Myocyte (in vitro differentiated cells): Measurements from ENCODE around the gene ADAP2. TPM values are rescaled to one million over a fixed set of nuclear protein-coding genes. Genes with fewer than 3 reads are reported as not detected.
"Not testable (repeated sequence)": the region's sequence is repeated elsewhere in the genome, so short reads cannot be mapped to it uniquely, and the experiment has no call there.

Experiments
- DNase-seq: peaks from one replicate; pipeline ENCODE4 v3.0.0-alpha.2; 2012; ENCODE audit warnings: low read depth
- total RNA-seq: library from RNA; depleted of rRNA; stranded (reverse); fragments of >200 nt; gene quantifications from 2 replicates; pipeline ENCODE4 v1.2.3, GENCODE V29; 2014

Gene ADAP2
- total RNA-seq, 1 donor from 2014 or later, result 0.51 TPM

DNA sequence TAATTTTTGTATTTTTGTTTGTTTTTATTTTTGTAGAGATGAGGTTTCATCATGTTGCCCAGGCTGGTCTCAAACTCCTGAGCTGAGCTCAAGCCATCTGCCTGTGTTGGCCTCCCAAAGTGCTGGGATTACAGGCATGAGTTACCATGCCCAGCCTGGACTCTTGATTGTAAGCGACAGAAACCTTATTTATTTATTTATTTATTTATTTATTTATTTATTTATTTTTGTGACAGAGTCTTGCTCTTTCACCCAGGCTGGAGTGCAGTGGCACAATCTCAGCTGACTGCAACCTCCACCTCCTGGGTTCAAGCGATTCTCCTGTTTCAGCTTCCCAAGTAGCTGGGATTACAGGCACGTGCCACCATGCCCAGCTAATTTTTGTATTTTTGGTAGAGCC, 8.1 kb downstream of the ADAP2 start:
- DNase-seq, result not testable (repeated sequence)

- DNase-seq, result no peak
Measured at GRCh38 chr17:30930495-30930894, 8.8 kb downstream of the ADAP2 start.

- DNase-seq, result not testable (repeated sequence)
Measured at GRCh38 chr17:30931582-30931981, 9.8 kb downstream of the ADAP2 start.

- no peak for DNase-seq
Measured at GRCh38 chr17:30933966-30934365, 12.2 kb downstream of the ADAP2 start.

DNA sequence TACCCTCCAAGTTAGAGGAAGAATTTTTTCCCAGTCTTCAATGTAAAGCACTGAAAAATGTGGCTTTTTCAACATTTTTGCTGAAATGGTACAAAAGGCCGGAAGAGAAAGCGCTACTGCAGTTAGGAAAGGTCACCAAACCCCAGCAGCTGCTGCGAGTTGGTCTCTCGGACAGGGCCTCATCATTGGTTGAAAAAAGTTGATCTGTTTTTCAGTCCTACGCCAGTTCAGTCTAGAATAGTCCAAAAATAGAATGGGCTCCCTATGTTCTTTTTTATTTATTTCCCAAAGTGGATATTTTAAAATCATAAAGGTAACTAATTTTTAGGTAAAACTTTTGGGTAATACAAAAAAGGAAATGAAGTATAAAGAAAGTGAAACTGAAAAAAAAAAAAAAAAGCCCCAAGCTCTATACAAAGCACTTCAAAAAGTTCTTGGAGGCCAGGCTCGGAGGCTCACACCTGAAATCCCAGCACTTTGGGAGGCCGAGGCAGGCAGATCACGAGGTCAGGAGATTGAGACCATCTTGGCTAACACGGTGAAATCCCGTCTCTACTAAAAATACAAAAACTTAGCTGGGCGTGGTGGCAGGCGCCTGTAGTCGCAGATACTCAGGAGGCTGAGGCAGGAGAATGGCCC, 17.4 kb downstream of the ADAP2 start:
- no peak for DNase-seq

GRCh38 chr17:30942308-30943079, 20.7 kb downstream of the ADAP2 start:
- DNase-seq, result no peak

DNA sequence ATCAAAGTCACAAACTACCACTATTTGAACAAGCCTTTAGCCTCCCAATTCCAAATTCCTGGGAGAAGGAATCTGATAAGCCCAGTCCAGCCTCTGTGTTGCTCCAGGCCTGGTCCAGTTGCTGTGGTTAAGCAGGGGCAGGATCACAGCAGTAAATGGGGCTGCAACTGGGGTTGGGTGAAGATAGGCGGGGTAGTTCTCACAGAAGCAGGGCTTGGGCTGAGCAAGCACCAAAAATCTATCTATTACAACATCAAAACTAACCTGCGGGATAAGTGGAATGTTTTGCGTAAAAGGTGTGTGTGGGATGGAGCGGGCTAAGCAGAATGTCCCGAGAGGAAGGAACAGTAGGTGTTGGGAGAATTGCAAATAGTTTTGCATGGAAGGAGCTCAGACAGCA, 26.1 kb downstream of the ADAP2 start:
- DNase-seq, result no peak

- DNase-seq, result no peak
Measured at GRCh38 chr17:30950189-30950588, 28.4 kb downstream of the ADAP2 start.

DNA sequence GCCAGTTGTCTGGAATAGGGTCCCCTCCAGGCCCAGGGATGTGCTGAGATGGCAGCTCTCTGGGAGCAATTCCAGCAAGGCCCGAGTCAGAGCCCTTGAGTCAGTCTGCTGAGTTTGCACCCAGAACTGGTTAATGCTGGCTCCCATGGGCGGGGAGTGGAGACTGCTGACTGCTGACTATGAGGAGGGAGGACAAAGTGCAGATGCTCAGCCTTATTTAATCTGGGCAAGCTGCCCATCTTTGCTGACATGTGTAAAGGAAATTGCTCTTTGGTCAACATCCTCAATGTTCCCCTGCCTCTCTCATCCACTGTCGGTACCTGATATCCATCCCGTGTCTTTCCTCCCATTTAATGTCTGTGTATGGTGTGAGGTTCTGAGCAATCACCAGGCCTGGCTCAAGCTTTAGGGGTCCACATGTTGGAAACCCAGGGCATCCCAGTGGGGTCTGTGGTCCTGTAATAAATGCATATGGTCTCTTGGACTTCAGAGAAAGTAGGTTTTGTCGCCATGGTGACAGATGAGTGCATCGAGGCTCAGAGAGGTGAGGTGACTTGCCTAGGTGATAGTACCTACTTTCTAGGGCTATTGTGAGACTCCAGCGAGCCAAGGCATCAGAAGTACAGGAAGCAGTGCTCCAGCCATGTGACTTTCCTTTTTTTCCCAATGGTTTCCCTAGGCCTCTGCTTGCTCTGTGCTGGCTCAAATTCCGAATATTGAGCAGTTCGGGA, 29.1 kb downstream of the ADAP2 start:
- DNase-seq, result peak; percentile 70

GRCh38 chr17:30952638-30953393, 31.1 kb downstream of the ADAP2 start:
- no peak for DNase-seq

DNA sequence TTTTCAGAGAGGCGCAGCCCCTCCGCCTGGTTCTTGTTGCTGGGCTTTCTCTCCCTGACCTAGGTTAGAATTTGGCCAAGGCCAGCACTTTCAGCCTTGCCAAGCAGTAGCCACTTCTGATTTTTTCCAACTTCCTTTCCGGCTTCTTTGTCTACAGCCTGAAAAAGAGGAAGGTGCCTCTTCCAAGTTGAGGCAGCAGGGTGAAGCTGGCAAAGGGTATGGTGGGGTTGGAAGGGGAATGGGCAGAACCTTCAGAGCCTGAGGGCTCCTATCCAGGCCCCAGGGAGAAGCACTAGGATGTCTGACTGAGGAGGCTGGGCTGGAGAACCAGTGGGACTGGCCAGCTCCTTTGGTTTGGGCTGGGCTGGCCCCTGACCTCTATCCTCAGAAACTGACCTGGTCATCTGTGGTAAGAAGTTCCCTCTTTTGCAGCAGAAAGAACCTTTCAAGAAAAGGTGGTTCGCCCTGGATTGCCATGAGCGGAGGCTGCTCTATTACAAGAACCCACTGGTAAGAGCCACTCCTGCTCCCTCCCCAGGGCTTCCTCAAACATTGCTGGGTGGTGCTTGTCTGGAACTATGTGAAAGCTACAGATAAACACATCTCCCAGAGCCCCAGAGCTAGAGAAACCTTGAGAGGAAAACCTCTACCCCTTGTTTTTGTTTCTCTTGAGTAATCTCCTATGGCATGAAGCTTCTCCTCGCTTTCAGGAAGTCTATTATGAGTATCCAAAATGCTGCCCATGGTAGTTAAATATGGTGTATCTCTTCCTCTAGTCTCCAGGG, 32.5 kb downstream of the ADAP2 start:
- DNase-seq, result no peak

GRCh38 chr17:30956764-30957374, 35.1 kb downstream of the ADAP2 start:
- peak; percentile 81 for DNase-seq

DNA sequence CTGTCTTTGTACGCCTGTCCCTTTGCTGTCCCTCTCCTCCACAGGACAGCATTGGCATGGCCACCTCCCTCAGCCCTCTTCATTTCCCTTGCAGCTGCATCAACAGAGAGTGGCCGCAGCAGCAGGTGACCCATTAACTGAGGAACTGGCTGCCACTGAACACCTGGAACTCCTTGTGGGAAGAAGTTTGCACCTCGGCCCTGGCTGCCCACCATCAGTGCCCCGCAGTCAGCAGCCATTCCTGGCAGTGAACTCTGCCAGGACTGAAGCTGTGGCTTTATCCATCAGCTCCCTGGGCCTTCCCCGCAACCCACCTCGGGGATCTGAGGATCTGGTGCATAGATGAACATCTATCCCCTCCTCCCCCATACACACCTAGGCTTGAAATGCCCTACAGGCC, 36.0 kb downstream of the ADAP2 start:
- DNase-seq, result no peak

GRCh38 chr17:30958187-30958586, 36.4 kb downstream of the ADAP2 start:
- DNase-seq, result no peak

DNA sequence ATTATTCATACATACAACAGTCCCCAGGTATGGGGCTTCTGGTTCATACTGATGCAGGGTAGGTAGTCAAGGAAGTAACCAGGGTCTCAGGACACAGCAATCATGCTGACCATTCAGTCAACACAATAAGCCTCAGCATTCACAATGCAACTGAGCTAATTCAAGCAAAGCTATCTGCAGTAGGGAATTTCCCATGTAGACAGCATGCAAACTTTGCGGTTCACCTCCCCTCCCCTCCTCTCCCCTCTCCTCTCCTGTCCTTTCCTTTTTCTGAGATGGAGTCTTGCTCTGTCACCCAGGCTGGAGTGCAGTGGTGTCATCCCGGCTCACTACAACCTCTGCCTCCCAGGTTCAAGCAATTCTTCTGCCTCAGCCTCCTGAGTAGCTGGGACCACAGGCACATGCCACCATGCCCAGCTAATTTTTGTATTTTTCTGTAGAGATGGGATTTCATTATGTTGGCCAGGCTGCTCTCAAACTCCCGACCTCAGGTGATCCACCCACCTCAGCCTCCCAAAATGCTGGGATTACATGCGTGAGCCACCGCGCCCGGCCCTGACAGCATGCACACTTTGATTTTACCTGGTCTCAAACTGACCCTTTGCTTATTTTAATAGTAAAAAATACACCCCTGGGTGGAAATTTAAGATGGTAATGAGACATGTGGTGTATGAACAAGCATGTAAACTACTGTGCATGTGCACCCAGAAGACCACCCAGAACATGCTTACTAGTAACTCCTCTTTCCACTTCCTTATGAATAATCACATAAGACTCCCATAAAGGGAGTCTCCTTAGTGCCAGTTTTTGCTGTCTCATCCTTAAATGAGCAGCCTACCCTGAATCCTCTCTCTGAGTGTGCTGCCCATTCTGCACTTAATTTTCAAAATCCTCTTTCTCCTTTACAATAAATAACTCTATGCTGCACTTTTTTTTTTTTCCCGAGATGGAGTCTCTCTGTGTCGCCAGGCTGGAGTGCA, 39.8 kb downstream of the ADAP2 start:
- no peak for DNase-seq

DNA sequence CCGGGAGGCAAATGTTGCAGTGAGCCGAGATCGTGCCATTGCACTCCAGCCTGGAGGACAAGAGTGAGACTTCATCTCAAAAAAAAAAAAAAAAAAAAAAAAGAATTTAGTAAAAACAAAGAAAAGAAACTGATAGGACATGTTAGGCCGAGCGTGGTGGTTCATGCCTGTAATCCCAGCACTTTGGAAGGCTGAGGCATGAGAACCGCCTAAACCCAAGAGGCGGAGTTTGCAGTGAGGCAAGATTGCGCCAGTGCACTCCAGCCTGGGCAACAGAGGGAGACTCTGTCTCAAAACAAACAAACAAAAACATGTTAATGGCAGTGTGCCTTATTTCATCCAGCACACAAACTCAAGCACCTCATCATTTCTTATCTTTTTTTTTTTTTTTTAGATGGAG, 42.6 kb downstream of the ADAP2 start:
- DNase-seq, result not testable (repeated sequence)

- DNase-seq, result peak; percentile 32
Measured at GRCh38 chr17:30964876-30965275, 43.1 kb downstream of the ADAP2 start.

DNA sequence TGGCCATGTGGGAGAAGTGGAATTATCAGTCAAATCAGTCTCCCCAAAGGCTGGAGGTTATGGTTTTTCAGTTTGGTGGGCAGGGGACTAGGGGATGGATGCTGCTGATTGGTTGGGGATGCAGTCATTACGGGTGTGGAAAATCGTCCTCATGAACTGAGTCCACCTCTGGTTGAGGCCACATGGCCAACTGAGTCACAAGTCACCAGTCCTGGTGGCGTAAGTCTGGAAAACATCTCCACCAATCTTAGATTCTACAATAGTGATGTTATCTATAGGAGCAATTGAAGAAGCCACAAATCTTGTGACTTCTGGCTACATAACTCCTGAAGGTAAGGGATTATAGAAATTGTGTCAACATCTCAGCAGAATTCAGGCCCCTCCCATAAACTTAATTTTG, 43.9 kb downstream of the ADAP2 start:
- DNase-seq, result no peak

- not testable (repeated sequence) for DNase-seq
Measured at GRCh38 chr17:30967911-30968310, 46.2 kb downstream of the ADAP2 start.
